GM10248 (cell line): ENCODE data around the gene BICD1.

ENCODE experiments used
- CTCF ChIA-PET: fragments of 300-600 bp; sonication (Branson Sonifier 250); formaldehyde crosslinking; extraction: SDS; loops from one replicate; lab custom pipeline; 2021; ENCODE audit warnings: antibody characterized with exemption; lab: Yijun Ruan, JAX
- POLR2A ChIA-PET: fragments of 350-650 bp; sonication (Branson Sonifier 250); formaldehyde crosslinking; extraction: SDS; loops from one replicate; lab custom pipeline; 2020; ENCODE audit warnings: antibody characterized with exemption; lab: Yijun Ruan, JAX
- DNase-seq: peaks from one replicate; pipeline ENCODE4 v3.0.0; 2012; ENCODE audit errors: extremely low spot score
- CTCF ChIP-seq: IDR thresholded peaks from 2 replicates; pipeline ENCODE4 v1.5.1; 2012; ENCODE audit warnings: mild to moderate bottlenecking, low read depth; ENCODE audit errors: extremely low read depth, missing control alignments, control extremely low read depth

BICD1 gene

GRCh38 chr12:32285489-32285888 is 178.8 kb downstream of the BICD1 start:
- TF ChIP-seq CTCF: no peak
- ChIA-PET CTCF (interaction anchor here (1.1 to 1.8 kb wide), 4 partner anchors 9 to 89 kb away, joined by 3 to 7 read pairs (median 4); no protein-coding TSS in a partner anchor), POLR2A (no interaction called here)
- no peak for DNase-seq

- no peak for DNase-seq
- CTCF ChIA-PET: interaction anchor here (1.1 to 4.4 kb wide), 8 partner anchors 10 to 637 kb away, joined by 3 to 24 read pairs (median 6); no protein-coding TSS in a partner anchor
- POLR2A ChIA-PET: no interaction called here
- TF ChIP-seq CTCF: no peak
Observed at GRCh38 chr12:32290411-32290810, 183.8 kb downstream of the BICD1 start.

- no peak for TF ChIP-seq CTCF
- POLR2A ChIA-PET: no interaction called here
- no peak for DNase-seq
- CTCF ChIA-PET: interaction anchor here (3.4 to 4.4 kb wide), 2 partner anchors 15 to 20 kb away, joined by 9 to 24 read pairs; no protein-coding TSS in a partner anchor
Observed at GRCh38 chr12:32292151-32292550, 185.5 kb downstream of the BICD1 start.

- no peak for TF ChIP-seq CTCF
- ChIA-PET POLR2A (no interaction called here), CTCF (interaction anchor here (0.7 to 1.6 kb wide), 4 partner anchors 9 to 361 kb away, joined by 3 to 7 read pairs (median 4); no protein-coding TSS in a partner anchor)
- no peak for DNase-seq
Observed at GRCh38 chr12:32293808-32294419, 187.3 kb downstream of the BICD1 start.

GRCh38 chr12:32296567-32296966 is 189.9 kb downstream of the BICD1 start:
- TF ChIP-seq CTCF: no peak
- no peak for DNase-seq
- ChIA-PET POLR2A (no interaction called here), CTCF (interaction anchor here (0.9 to 1.3 kb wide), 3 partner anchors 11 to 28 kb away, joined by 3 read pairs; no protein-coding TSS in a partner anchor)

GRCh38 chr12:32298917-32299316 is 192.3 kb downstream of the BICD1 start:
- CTCF ChIA-PET: interaction anchor here (2.0 to 3.4 kb wide), 4 partner anchors 9 to 646 kb away, joined by 4 to 13 read pairs (median 8); partner anchors contain the start of gene RESF1
- TF ChIP-seq CTCF: no peak
- no peak for DNase-seq
- POLR2A ChIA-PET: no interaction called here
